HEK293 (cell line): ENCODE measurements around the gene PRSS53.
A peak's percentile ranks its signal among the peaks of the same experiment; 100 is the strongest.

ENCODE experiments used
- CTCF ChIA-PET: fragments of 350-600 bp; formaldehyde crosslinking; extraction: SDS; loops from one replicate; lab custom pipeline; 2021; ENCODE audit warnings: antibody characterized with exemption; lab: Yijun Ruan, JAX
- POLR2A ChIA-PET: fragments of 300-600 bp; formaldehyde crosslinking; extraction: SDS; loops from one replicate; lab custom pipeline; 2020; ENCODE audit warnings: antibody characterized with exemption, inconsistent platforms; lab: Yijun Ruan, JAX
- H3K27ac ChIP-seq: fragments of 200-500 bp; sonication (Bioruptor generic); 2 replicates; pipeline ENCODE4 v1.5.1; 2014; ENCODE audit warnings: low read depth, low read length, control low read depth, inconsistent platforms; ENCODE audit errors: extremely low read depth
- H3K36me3 ChIP-seq, 2 experiments: fragments of 200-500 bp in 1 of 2; sonication (Bioruptor generic) in 1 of 2; 1 replicate in 1 of 2; 2 replicates in 1 of 2; pipeline ENCODE4 v1.5.1; 2014 to 2017; ENCODE audit warnings: inconsistent platforms in 2 of 2, low read length in 2 of 2; ENCODE audit not compliant: control insufficient read depth in 2 of 2, insufficient read depth in 1 of 2
- H3K4me1 ChIP-seq: fragments of 200-500 bp; sonication (Bioruptor generic); 2 replicates; pipeline ENCODE4 v1.5.1; 2014; ENCODE audit warnings: mild to moderate bottlenecking, low read length, inconsistent platforms; ENCODE audit not compliant: control insufficient read depth, insufficient read depth
- H3K4me3 ChIP-seq: 2 replicates; pipeline ENCODE4 v1.5.1; 2011; ENCODE audit warnings: low read depth, mild to moderate bottlenecking, control low read depth, low read length, moderate library complexity
- H3K9me3 ChIP-seq: fragments of 200-500 bp; sonication (Bioruptor generic); 2 replicates; pipeline ENCODE4 v1.5.1; 2014; ENCODE audit warnings: low read depth, low read length, inconsistent platforms; ENCODE audit not compliant: control insufficient read depth, insufficient read depth
- BCL11A ChIP-seq: fragments of 450-650 bp; formaldehyde crosslinking; IDR thresholded peaks from 2 replicates; pipeline ENCODE4 v1.5.1; 2016; ENCODE audit warnings: low read depth, missing biosample characterization, missing genetic modification characterization
- BCL11B ChIP-seq: fragments of 450-650 bp; formaldehyde crosslinking; IDR thresholded peaks from 2 replicates; pipeline ENCODE4 v1.5.1; 2016; ENCODE audit warnings: low read depth, missing biosample characterization, missing genetic modification characterization
- HOXD13 ChIP-seq: sonication (generic); formaldehyde crosslinking; IDR thresholded peaks from 2 replicates; pipeline ENCODE4 v1.8.0; 2022; ENCODE audit warnings: missing genetic modification reagents, borderline replicate concordance
- OSR2 ChIP-seq: fragments of 450-650 bp; formaldehyde crosslinking; IDR thresholded peaks from 2 replicates; pipeline ENCODE4 v1.5.1; 2016; ENCODE audit warnings: missing biosample characterization, missing genetic modification characterization
- SP7 ChIP-seq: fragments of 450-650 bp; formaldehyde crosslinking; IDR thresholded peaks from 2 replicates; pipeline ENCODE4 v1.5.1; 2016; ENCODE audit warnings: missing biosample characterization, missing genetic modification characterization
- ZBTB1 ChIP-seq: fragments of 450-650 bp; formaldehyde crosslinking; IDR thresholded peaks from 2 replicates; pipeline ENCODE4 v1.5.1; 2016; ENCODE audit warnings: missing biosample characterization, missing genetic modification characterization
- ZBTB17 ChIP-seq: fragments of 450-650 bp; formaldehyde crosslinking; IDR thresholded peaks from 2 replicates; pipeline ENCODE4 v1.5.1; 2016; ENCODE audit warnings: missing biosample characterization, missing genetic modification characterization
- ZBTB8A ChIP-seq: fragments of 450-650 bp; formaldehyde crosslinking; IDR thresholded peaks from 2 replicates; pipeline ENCODE4 v1.5.1; 2016; ENCODE audit warnings: missing biosample characterization, missing genetic modification characterization
- ZNF19 ChIP-seq: fragments of 450-650 bp; formaldehyde crosslinking; IDR thresholded peaks from 2 replicates; pipeline ENCODE4; 2016; ENCODE audit warnings: missing biosample characterization, missing genetic modification characterization, low read depth
- ZNF23 ChIP-seq: fragments of 450-650 bp; formaldehyde crosslinking; IDR thresholded peaks from 2 replicates; pipeline ENCODE4 v1.5.1; 2016; ENCODE audit warnings: missing biosample characterization, missing genetic modification characterization, borderline replicate concordance
- ZNF239 ChIP-seq: fragments of 450-650 bp; formaldehyde crosslinking; IDR thresholded peaks from 2 replicates; pipeline ENCODE4 v1.5.1; 2016; ENCODE audit warnings: missing biosample characterization, missing genetic modification characterization
- ZNF324 ChIP-seq: fragments of 450-650 bp; formaldehyde crosslinking; IDR thresholded peaks from 2 replicates; pipeline ENCODE4 v1.5.1; 2016; ENCODE audit warnings: missing biosample characterization, missing genetic modification characterization
- ZNF544 ChIP-seq: fragments of 450-650 bp; formaldehyde crosslinking; IDR thresholded peaks from 2 replicates; pipeline ENCODE4 v1.5.0; 2017; ENCODE audit warnings: missing biosample characterization, missing genetic modification characterization
- ZNF549 ChIP-seq: fragments of 450-650 bp; IDR thresholded peaks from 2 replicates; pipeline ENCODE4 v1.5.1; 2018; ENCODE audit warnings: missing biosample characterization, missing genetic modification characterization, mild to moderate bottlenecking, inconsistent platforms, moderate library complexity
- ZNF600 ChIP-seq: fragments of 450-650 bp; formaldehyde crosslinking; IDR thresholded peaks from 2 replicates; pipeline ENCODE4 v1.5.1; 2016; ENCODE audit warnings: missing biosample characterization, missing genetic modification characterization
- ZNF629 ChIP-seq: fragments of 450-650 bp; formaldehyde crosslinking; IDR thresholded peaks from 2 replicates; pipeline ENCODE4 v1.5.1; 2017; ENCODE audit warnings: missing biosample characterization, missing genetic modification characterization
- ZSCAN23 ChIP-seq: fragments of 450-650 bp; formaldehyde crosslinking; IDR thresholded peaks from 2 replicates; pipeline ENCODE4 v1.5.1; 2016; ENCODE audit warnings: missing biosample characterization, missing genetic modification characterization
- TF ChIP-seq, protein P1 (sequence below): fragments of 450-650 bp; formaldehyde crosslinking; IDR thresholded peaks from 2 replicates; pipeline ENCODE4 v1.5.1; 2016; ENCODE audit warnings: missing biosample characterization, missing genetic modification characterization
- TF ChIP-seq, protein P2 (sequence below): fragments of 450-650 bp; formaldehyde crosslinking; IDR thresholded peaks from 2 replicates; pipeline ENCODE4 v1.5.1; 2016; ENCODE audit warnings: missing biosample characterization, missing genetic modification characterization
- TF ChIP-seq, protein P3 (sequence below): fragments of 450-650 bp; formaldehyde crosslinking; IDR thresholded peaks from 2 replicates; pipeline ENCODE4 v1.5.1; 2017; ENCODE audit warnings: missing biosample characterization, mild to moderate bottlenecking, missing genetic modification characterization, moderate library complexity

PRSS53 gene

DNA sequence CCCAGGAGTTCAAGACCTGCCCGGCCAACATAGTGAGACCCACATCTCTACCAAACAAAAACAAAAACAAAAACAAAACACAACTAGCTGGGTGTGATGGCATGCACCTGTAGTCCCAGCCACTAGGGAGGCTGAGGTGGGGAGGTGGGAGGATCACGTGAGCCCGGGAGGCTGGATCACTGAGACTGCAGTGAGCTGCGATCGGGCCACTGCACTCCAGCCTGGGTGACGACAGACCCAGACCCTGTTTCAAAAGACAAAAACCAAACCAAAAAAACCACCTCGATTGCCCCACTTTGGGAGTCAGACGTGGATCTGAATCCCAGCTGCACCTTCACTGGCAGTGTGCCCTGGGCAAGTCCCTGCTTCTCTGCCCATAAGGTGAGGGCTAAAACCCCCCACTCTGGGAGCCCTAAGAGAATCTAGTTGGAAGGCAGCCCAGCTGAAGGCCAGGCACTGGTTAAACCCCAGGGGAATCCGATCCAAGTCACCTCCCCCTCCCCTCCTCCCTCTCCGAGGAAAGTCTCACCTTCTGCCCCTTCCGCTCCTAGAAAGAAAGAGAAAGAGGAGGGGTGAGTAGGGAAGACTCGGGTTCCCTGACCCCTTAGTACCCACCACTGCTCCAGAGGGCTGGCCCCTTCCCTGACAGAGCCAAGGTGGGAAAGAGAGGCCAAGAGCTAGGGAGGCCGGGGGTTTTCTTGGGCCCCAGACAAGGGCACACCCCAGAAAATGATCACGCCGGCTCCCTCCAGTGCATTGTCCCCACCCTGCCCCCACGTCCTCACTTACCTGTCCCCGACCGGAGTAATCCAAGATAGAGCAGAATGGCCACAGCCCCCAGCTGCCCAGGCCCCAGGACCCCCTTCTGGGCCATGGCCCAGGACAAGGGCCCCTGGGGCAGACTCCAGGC, 46.1 kb upstream of the PRSS53 start (continued):
- TF ChIP-seq, protein P1, sequence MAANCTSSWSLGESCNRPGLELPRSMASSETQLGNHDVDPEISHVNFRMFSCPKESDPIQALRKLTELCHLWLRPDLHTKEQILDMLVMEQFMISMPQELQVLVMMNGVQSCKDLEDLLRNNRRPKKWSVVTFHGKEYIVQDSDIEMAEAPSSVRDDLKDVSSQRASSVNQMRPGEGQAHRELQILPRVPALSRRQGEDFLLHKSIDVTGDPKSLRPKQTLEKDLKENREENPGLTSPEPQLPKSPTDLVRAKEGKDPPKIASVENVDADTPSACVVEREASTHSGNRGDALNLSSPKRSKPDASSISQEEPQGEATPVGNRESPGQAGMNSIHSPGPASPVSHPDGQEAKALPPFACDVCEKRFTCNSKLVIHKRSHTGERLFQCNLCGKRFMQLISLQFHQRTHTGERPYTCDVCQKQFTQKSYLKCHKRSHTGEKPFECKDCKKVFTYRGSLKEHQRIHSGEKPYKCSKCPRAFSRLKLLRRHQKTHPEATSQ (tag by site-specific recombination) = no peak
- TF ChIP-seq, protein P2, sequence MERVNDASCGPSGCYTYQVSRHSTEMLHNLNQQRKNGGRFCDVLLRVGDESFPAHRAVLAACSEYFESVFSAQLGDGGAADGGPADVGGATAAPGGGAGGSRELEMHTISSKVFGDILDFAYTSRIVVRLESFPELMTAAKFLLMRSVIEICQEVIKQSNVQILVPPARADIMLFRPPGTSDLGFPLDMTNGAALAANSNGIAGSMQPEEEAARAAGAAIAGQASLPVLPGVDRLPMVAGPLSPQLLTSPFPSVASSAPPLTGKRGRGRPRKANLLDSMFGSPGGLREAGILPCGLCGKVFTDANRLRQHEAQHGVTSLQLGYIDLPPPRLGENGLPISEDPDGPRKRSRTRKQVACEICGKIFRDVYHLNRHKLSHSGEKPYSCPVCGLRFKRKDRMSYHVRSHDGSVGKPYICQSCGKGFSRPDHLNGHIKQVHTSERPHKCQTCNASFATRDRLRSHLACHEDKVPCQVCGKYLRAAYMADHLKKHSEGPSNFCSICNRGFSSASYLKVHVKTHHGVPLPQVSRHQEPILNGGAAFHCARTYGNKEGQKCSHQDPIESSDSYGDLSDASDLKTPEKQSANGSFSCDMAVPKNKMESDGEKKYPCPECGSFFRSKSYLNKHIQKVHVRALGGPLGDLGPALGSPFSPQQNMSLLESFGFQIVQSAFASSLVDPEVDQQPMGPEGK (tag by site-specific recombination) = peak; percentile 65; the same call in 1 of the 2 replicates
- no peak for TF ChIP-seq ZBTB1 (tag by site-specific recombination)
- peak; percentile 94 for TF ChIP-seq ZBTB17 (tag by site-specific recombination)
- peak; percentile 91 for TF ChIP-seq ZNF600 (tag by site-specific recombination)
- 0 out of 2 replicates have a peak, but pooled peaks have one; percentile 43 for TF ChIP-seq ZNF324 (tag by site-specific recombination)

DNA sequence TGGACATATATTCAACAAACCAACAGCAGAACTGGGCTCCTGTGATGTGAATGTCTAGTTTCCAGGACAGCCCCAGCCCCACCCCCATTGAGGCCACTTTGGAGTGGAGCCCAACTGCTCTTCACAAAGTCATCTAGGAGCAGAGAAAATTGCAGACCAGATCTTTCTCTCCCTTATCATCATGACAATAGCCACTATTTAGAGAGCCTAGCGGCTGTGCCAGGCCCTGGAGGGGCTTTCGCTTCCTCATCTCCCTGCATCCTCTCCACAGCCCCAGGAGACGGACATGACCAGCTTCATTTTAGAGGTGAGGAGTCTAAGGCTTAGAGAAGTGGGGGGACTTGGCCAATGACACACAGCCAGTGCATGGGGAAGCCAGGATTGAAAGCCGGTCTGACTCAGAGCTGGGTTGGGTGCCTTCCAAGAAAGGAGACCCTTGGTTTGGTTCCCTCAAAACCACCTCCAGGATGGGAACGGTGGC, 45.4 kb upstream of the PRSS53 start:
- POLR2A ChIA-PET = interaction anchor here (1.0 to 1.1 kb wide), 2 partner anchors 17 to 46 kb away, joined by 3 to 5 read pairs; partner anchors contain the start of gene KAT8
- Histone ChIP-seq H3K4me1 (peaks cover 11% of the 10 kb centered on the region; the same call in 1 of the 2 replicates), H3K4me3 (no peak overlapping the region), H3K36me3 (peaks cover 0 to 35% of the 10 kb centered on the region in 2 experiments; a peak in 1 of 3 replicates)
- CTCF ChIA-PET = interaction anchor here (1.2 kb wide), 1 partner anchor 8 kb away, joined by 5 read pairs; no protein-coding TSS in a partner anchor
- TF ChIP-seq OSR2 (tag by site-specific recombination) = no peak
- no peak for TF ChIP-seq ZNF629
- no peak for TF ChIP-seq ZNF23 (tag by site-specific recombination)
- peak; percentile 38; the same call in 1 of the 2 replicates for TF ChIP-seq ZBTB8A
- 0 out of 2 replicates have a peak, but pooled peaks have one; percentile 10 for TF ChIP-seq SP7 (tag by site-specific recombination)
- TF ChIP-seq ZNF544 (tag by site-specific recombination) = no peak
- TF ChIP-seq, protein P3, sequence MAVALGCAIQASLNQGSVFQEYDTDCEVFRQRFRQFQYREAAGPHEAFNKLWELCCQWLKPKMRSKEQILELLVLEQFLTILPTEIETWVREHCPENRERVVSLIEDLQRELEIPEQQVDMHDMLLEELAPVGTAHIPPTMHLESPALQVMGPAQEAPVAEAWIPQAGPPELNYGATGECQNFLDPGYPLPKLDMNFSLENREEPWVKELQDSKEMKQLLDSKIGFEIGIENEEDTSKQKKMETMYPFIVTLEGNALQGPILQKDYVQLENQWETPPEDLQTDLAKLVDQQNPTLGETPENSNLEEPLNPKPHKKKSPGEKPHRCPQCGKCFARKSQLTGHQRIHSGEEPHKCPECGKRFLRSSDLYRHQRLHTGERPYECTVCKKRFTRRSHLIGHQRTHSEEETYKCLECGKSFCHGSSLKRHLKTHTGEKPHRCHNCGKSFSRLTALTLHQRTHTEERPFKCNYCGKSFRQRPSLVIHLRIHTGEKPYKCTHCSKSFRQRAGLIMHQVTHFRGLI (tag by site-specific recombination) = peak; percentile 82
- no peak for TF ChIP-seq ZNF19 (tag by site-specific recombination)
- TF ChIP-seq, all 188 proteins: peak for 3
- Histone ChIP-seq H3K9me3 (no peaks in the 10 kb centered on the region), H3K27ac (no peak overlapping the region)

DNA sequence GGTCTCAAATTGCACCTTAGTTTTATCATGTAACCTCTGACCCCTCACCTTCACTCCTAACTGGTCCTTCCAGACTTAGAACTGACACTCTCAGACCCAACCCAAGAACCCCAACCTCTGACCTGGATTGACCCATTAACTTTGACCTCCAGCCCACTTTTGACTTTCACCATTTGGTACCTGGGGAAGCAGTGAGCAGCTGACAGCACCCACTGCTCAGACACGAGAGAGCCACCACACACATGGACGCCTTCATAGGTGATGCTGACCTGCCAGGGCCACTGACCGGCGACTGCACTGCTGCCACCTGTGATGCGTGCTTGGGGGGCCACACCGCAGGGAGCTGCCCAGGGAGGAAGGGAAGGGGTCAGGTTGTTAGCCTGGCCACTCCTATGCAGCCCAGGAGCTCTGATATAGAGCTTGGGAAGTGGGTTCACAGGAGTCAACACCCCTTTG, 44.3 kb upstream of the PRSS53 start:
- POLR2A ChIA-PET = interaction anchor here (1.2 to 2.1 kb wide), 2 partner anchors 9 to 15 kb away, joined by 5 to 7 read pairs; partner anchors contain the start of gene KAT8

More for the DNA sequence above, 44.3 kb upstream of the PRSS53 start:
- peaks cover 0 to 43% of the 10 kb centered on the region in 2 experiments; a peak in 1 of 3 replicates for H3K36me3 ChIP-seq
- no peaks in the 10 kb centered on the region for H3K9me3 ChIP-seq
- CTCF ChIA-PET = interaction anchor here (1.2 kb wide), 1 partner anchor 9 kb away, joined by 5 read pairs; no protein-coding TSS in a partner anchor
- peak; percentile 45; the same call in 1 of the 2 replicates for TF ChIP-seq ZBTB8A
- TF ChIP-seq ZNF549 (tag by site-specific recombination) = no peak
- TF ChIP-seq ZNF239 (tag by site-specific recombination) = no peak
- peak; percentile 51; the same call in 1 of the 2 replicates for TF ChIP-seq BCL11B (tag by site-specific recombination)
- no peak for TF ChIP-seq HOXD13 (CRISPR knock-in tag)
- no peak for TF ChIP-seq ZSCAN23
- peak; percentile 69; the same call in 1 of the 2 replicates for TF ChIP-seq BCL11A (tag by site-specific recombination)
- no peak overlapping the region for H3K4me3 ChIP-seq
- peaks cover 11% of the 10 kb centered on the region; the same call in 1 of the 2 replicates for H3K4me1 ChIP-seq
- H3K27ac ChIP-seq = no peak overlapping the region
